OCI-LY1 (cell line): ENCODE results near the gene DNAJC11.

Experiments used
- H2AFZ ChIP-seq: fragments of 200-600 bp; sonication (generic), shearing (Covaris generic); 2 replicates; pipeline ENCODE4 v1.6.0; 2014; ENCODE audit warnings: antibody characterized with exemption, mild to moderate bottlenecking, low read length
- H3F3A ChIP-seq: fragments of 200-600 bp; sonication (generic), shearing (Covaris generic); 2 replicates; pipeline ENCODE4 v1.6.0; 2014; ENCODE audit warnings: mild to moderate bottlenecking, antibody characterized with exemption, low read length, moderate library complexity; ENCODE audit not compliant: insufficient read depth
- H3K27ac ChIP-seq: fragments of 200-600 bp; sonication (generic); 2 replicates; pipeline ENCODE4 v1.5.1; 2014; ENCODE audit warnings: low read length, mixed run types, mild to moderate bottlenecking, low read depth; ENCODE audit not compliant: poor library complexity, severe bottlenecking
- H3K27me3 ChIP-seq: fragments of 200-600 bp; sonication (generic); 2 replicates; pipeline ENCODE4 v1.6.0; 2014; ENCODE audit warnings: antibody characterized with exemption, mild to moderate bottlenecking, low read length, moderate library complexity; ENCODE audit not compliant: insufficient read depth
- H3K36me3 ChIP-seq: fragments of 200-600 bp; sonication (generic); 2 replicates; pipeline ENCODE4 v1.6.1; 2014; ENCODE audit warnings: mild to moderate bottlenecking, antibody characterized with exemption, low read length, moderate library complexity, mixed read lengths; ENCODE audit not compliant: insufficient read depth
- H3K4me1 ChIP-seq: fragments of 200-600 bp; sonication (generic); 2 replicates; pipeline ENCODE4 v1.5.1; 2014; ENCODE audit warnings: mild to moderate bottlenecking, low read length, moderate library complexity; ENCODE audit not compliant: insufficient read depth, severe bottlenecking
- H3K4me2 ChIP-seq: fragments of 200-600 bp; sonication (generic), shearing (Covaris generic); 2 replicates; pipeline ENCODE4 v1.6.1; 2014; ENCODE audit warnings: low read length
- H3K4me3 ChIP-seq: fragments of 200-600 bp; sonication (generic); 2 replicates; pipeline ENCODE4 v1.5.1; 2014; ENCODE audit warnings: low read length, low read depth, mild to moderate bottlenecking, mixed read lengths; ENCODE audit not compliant: poor library complexity, severe bottlenecking
- H3K79me2 ChIP-seq: fragments of 200-600 bp; shearing (Covaris generic); 2 replicates; pipeline ENCODE4 v1.6.1; 2016; ENCODE audit warnings: mixed run types, low read length, mixed read lengths; ENCODE audit not compliant: insufficient read depth
- H3K9ac ChIP-seq: fragments of 200-600 bp; sonication (generic), shearing (Covaris generic); 2 replicates; pipeline ENCODE4 v1.6.1; 2014; ENCODE audit warnings: mild to moderate bottlenecking, low read length, mixed read lengths
- H3K9me2 ChIP-seq: fragments of 200-600 bp; sonication (generic), shearing (Covaris generic); 2 replicates; pipeline ENCODE4 v1.6.1; 2014; ENCODE audit warnings: low read depth, mild to moderate bottlenecking, low read length, mixed read lengths
- H3K9me3 ChIP-seq: fragments of 200-600 bp; shearing (Covaris generic); 2 replicates; pipeline ENCODE4 v1.6.1; 2014; ENCODE audit warnings: low read length, mixed read lengths
- H4K20me1 ChIP-seq: fragments of 200-600 bp; sonication (generic), shearing (Covaris generic); 2 replicates; pipeline ENCODE4 v1.6.0; 2016; ENCODE audit warnings: mild to moderate bottlenecking, low read length; ENCODE audit not compliant: insufficient read depth
- EZH2 ChIP-seq: fragments of 200-600 bp; sonication (generic), shearing (Covaris generic); IDR thresholded peaks from 2 replicates; pipeline ENCODE4 v1.8.0; 2017; ENCODE audit warnings: borderline replicate concordance, mixed run types, mild to moderate bottlenecking, antibody characterized with exemption, low read length, moderate library complexity, mixed read lengths
- TF ChIP-seq, protein P1 (sequence below): fragments of 200-600 bp; sonication (generic), shearing (Covaris generic); IDR thresholded peaks from 2 replicates; pipeline ENCODE4 v1.5.1; 2017; ENCODE audit warnings: mild to moderate bottlenecking, antibody characterized with exemption, low read length, moderate library complexity, mixed read lengths

The DNAJC11 gene

DNA sequence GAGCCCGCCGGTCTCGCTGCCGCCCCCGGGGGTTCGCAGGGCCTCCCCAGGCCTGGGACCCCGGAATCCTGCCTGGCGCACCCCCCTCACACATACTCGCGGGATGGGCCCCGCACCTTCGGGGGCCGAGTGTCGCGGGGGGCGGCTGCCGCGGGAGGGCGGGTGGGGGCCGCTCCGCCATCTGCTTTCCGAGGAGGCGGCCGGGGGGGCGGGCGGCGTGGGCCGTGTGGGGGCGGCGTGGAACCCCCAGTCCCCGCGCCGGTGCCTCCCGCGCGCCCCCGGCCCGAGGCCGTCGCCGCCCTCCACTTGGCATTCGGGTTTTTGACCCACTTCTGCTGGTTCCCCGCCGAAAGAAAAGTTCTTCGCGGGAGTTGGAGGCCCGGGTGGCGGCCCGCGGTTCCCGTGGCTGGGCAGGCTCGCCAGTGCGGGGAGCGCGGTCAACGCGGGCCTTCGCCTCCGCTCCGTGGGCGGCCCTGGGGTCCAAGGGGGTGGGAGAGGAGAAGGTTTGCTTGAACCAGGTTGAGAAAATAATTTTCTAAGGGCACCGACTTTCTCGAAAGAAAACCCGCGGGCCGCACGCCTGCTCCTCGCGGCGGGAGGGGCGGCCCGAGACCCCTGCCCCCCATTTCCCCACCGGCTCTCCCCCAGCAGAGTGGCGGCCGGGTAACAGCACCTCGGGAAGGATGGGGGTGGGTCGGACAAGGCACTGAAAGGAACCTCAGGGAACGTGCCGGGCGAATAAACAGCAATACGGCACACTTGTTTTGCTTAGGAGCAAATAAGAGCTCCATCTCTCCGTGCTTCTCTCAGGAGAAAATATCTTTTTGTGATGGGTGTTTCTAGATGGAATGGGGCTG lies 86.5 kb downstream of the DNAJC11 start:
- peaks cover 5% of the 10 kb centered on the region; the same call in 1 of the 2 replicates for H3F3A ChIP-seq
- H3K9ac ChIP-seq: peak overlapping the region; percentile 73
- H3K79me2 ChIP-seq: peaks cover 20% of the 10 kb centered on the region
- no peaks in the 10 kb centered on the region for H3K27me3 ChIP-seq
- H2AFZ ChIP-seq: no peak overlapping the region
- H3K27ac ChIP-seq: peak overlapping the region; percentile 70
- peak overlapping the region; percentile 99 for H3K4me3 ChIP-seq
- TF ChIP-seq, protein P1, sequence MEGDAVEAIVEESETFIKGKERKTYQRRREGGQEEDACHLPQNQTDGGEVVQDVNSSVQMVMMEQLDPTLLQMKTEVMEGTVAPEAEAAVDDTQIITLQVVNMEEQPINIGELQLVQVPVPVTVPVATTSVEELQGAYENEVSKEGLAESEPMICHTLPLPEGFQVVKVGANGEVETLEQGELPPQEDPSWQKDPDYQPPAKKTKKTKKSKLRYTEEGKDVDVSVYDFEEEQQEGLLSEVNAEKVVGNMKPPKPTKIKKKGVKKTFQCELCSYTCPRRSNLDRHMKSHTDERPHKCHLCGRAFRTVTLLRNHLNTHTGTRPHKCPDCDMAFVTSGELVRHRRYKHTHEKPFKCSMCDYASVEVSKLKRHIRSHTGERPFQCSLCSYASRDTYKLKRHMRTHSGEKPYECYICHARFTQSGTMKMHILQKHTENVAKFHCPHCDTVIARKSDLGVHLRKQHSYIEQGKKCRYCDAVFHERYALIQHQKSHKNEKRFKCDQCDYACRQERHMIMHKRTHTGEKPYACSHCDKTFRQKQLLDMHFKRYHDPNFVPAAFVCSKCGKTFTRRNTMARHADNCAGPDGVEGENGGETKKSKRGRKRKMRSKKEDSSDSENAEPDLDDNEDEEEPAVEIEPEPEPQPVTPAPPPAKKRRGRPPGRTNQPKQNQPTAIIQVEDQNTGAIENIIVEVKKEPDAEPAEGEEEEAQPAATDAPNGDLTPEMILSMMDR: no peak
- no peak for TF ChIP-seq EZH2
- H3K9me2 ChIP-seq: no peaks in the 10 kb centered on the region
- H3K4me1 ChIP-seq: peaks cover 22% of the 10 kb centered on the region
- peak overlapping the region; percentile 84 for H3K4me2 ChIP-seq
- no peaks in the 10 kb centered on the region for H3K9me3 ChIP-seq
- no peaks in the 10 kb centered on the region for H4K20me1 ChIP-seq
- peaks cover 36% of the 10 kb centered on the region for H3K36me3 ChIP-seq

DNA sequence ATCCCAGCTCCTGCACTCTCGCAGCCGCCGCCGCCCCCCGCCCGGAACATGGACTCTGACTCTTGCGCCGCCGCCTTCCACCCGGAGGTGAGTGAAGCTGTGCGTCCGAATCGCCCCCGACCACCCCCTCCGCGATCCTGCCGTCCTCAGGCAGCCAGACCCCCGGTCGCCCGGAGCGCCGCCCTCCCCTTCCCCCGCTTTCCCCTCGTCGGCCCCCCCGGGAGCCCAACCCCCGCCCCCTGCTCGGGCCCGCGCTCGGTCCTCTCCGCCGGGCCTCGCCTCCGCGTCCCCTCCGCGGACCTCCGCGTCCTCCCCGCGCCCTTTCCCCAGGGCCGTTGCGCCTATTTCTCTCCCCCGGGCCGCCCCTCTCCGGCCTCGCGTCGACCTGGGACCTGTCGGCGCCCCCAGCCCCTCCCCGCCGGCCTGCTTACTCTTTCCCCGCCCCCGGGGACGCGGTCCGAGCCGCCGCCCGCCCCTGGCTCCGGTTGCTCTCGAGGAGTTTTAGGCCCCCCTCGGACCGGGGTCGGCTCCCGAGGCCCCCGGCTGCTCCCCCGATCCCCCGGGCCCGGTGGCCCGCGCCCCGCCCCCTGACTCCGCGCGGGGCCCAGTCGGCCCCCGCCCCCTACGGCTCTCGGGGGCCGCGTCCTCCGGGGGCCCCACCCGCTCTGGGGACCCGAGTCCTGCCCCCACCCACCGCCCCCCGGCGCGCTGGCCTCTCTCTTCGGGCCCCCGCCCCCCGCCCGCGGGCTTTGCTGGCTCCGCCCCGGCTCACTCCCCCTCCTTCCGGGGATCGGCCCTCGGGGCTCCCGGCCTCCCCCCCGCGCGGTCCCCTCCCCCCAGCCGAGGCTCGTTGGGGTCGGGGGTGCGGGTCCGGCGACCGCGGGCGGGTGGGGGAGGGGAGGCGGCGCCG lies 87.3 kb downstream of the DNAJC11 start:
- Histone ChIP-seq H3K27me3 (no peaks in the 10 kb centered on the region), H3K9ac (peak overlapping the region; percentile 99), H3F3A (peaks cover 5% of the 10 kb centered on the region; the same call in 1 of the 2 replicates), H3K79me2 (peaks cover 20% of the 10 kb centered on the region), H3K36me3 (peaks cover 27% of the 10 kb centered on the region; the same call in 1 of the 2 replicates), H3K9me2 (no peaks in the 10 kb centered on the region), H3K9me3 (no peaks in the 10 kb centered on the region), H3K27ac (peak overlapping the region; percentile 36), H3K4me2 (peak overlapping the region; percentile 84), H4K20me1 (no peaks in the 10 kb centered on the region), H3K4me1 (peaks cover 31% of the 10 kb centered on the region), H3K4me3 (peak overlapping the region; percentile 99), H2AFZ (no peak overlapping the region)
- TF ChIP-seq, protein P1: no peak
- no peak for TF ChIP-seq EZH2

DNA sequence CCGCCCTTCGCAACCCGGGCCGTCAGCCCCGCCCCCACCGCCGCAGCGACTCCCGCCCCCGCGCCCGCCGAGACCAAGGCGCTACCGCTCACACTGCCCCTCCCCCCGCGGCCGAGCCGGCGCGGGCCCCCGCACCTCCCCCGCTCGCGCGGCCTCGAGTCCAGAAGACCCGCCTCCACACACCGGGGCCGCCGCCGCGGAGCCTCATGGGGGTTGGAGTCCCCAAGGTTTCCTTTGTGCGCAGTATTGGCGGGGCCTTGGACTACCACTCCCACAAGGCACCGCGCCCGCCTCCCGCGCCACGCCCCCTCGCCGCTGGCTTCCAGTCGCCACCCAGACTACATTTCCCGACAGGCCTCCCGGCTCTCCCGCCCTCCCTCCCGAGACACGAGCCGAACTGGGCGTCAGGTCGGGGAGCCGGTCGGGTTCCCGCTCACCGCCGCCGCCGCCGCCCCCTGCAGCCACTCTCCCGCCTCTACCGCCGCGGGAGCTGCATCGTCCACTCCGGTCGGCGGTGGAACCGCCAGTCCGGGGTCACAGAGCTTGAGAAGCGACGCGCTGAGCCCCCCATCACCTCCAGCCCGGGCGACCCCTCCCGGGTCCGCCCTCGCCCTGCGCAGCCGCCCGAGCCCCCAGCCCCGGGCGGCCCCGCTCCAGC lies 88.1 kb downstream of the DNAJC11 start, which contains the start of gene PHF13:
Gene PHF13, plus strand, starts transcription at position 371 of the 658 bp plus-strand sequence. CDS start 336 bp downstream, outside the sequence.
- Histone ChIP-seq H3K4me1 (peaks cover 33% of the 10 kb centered on the region), H3K4me3 (peak within 1 kb of the TSS; percentile 99), H3K9me2 (no peaks in the 10 kb centered on the region), H3K9ac (peak within 1 kb of the TSS; percentile 99), H3K27ac (peak within 1 kb of the TSS; percentile 40), H2AFZ (no peak within 1 kb of the TSS), H3F3A (peaks cover 5% of the 10 kb centered on the region; the same call in 1 of the 2 replicates), H3K9me3 (no peaks in the 10 kb centered on the region), H3K4me2 (peak within 1 kb of the TSS; percentile 99), H3K27me3 (no peaks in the 10 kb centered on the region), H3K79me2 (peaks cover 20% of the 10 kb centered on the region), H4K20me1 (no peaks in the 10 kb centered on the region), H3K36me3 (peaks cover 21% of the 10 kb centered on the region; the same call in 1 of the 2 replicates)
- TF ChIP-seq, protein P1: no peak
- no peak for TF ChIP-seq EZH2
